ENCODE results near the gene THAP4.

The THAP4 gene

DNA sequence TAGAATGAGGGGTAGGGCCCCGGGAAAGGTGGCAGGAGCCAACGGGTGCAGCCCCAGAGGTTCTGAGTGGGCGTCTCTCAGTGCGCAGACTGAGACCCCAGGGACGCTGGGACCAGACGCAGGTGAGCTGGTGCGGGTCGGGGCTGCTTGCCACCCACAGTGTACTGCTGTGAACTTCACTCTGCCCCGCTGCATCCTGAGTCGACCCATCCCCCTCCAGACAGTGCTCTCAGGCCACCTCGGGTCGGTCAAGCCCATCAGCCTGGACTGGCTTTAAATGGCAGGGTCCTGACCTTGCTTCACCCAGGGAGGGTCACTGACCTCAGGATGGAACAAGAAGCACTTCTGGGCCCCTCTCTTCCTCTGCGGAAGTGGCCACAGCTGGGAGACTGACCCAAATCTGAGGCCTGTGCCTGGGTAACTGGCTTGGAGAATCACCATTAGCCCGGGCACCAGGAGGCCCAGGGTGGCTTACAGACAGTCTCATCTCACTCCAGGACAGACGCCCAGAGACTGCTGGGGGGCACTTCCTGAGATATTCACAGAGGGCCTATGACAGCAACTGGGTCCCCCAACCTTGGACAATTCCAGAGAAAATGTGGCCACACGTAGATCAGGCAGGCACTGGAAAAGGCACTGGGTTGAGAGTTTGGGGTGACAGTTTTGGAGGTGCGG lies 102.1 kb downstream of the THAP4 start:
- DNase-seq (ENCODE audit: low read depth, low spot score) = no peak
- H3K27ac ChIP-seq = no peak overlapping the region
